Middle frontal gyrus (tissue), 1 donor: ENCODE measurements around the gene MAGEB1.

Experiments used
- DNase-seq: peaks from one replicate; pipeline ENCODE4 v3.0.0-alpha.2; 2015; ENCODE audit warnings: low spot score; ENCODE audit errors: extremely low spot score

Gene MAGEB1

GRCh38 chrX:30246769-30247489 is at the start of gene MAGEB1:
Gene MAGEB1, plus strand, starts transcription at chrX:30247146. Its CDS starts 3,348 bp downstream, at chrX:30250494.
- no peak for DNase-seq

- DNase-seq = no peak
These were observed 34.8 kb upstream of the MAGEB1 start for GRCh38 chrX:30212172-30212571.

GRCh38 chrX:30215357-30215843 is 31.5 kb upstream of the MAGEB1 start, which contains the start of gene MAGEB2:
Gene MAGEB2, plus strand, starts transcription at chrX:30215563. Its CDS starts 3,018 bp downstream, at chrX:30218581.
- no peak for DNase-seq

GRCh38 chrX:30217465-30217864 is 29.5 kb upstream of the MAGEB1 start:
- DNase-seq = no peak

GRCh38 chrX:30219372-30219771 is 27.6 kb upstream of the MAGEB1 start:
- no peak for DNase-seq

GRCh38 chrX:30220661-30221060 is 26.3 kb upstream of the MAGEB1 start:
- DNase-seq = no peak

- no peak for DNase-seq
These were observed 22.4 kb upstream of the MAGEB1 start for GRCh38 chrX:30224536-30224935.

GRCh38 chrX:30228526-30228925 is 18.4 kb upstream of the MAGEB1 start:
- DNase-seq = no peak

GRCh38 chrX:30230395-30230794 is 16.6 kb upstream of the MAGEB1 start, which contains the start of gene MAGEB3:
Gene MAGEB3, plus strand, starts transcription at chrX:30230657. Its CDS starts 5,268 bp downstream, at chrX:30235925.
- no peak for DNase-seq

- DNase-seq = no peak
These were observed 5.1 kb upstream of the MAGEB1 start, which contains the start of gene MAGEB4 for GRCh38 chrX:30241724-30242415. Gene MAGEB4, plus strand, starts transcription at chrX:30242000. Its CDS starts 136 bp downstream, at chrX:30242136.

- DNase-seq = no peak
These were observed 1.9 kb downstream of the MAGEB1 start for GRCh38 chrX:30248854-30249253.

GRCh38 chrX:30253257-30253656 is 6.3 kb downstream of the MAGEB1 start:
- no peak for DNase-seq

- no peak for DNase-seq
These were observed 13.0 kb downstream of the MAGEB1 start for GRCh38 chrX:30259927-30260326.

GRCh38 chrX:30261012-30261411 is 14.1 kb downstream of the MAGEB1 start:
- no peak for DNase-seq

GRCh38 chrX:30262763-30263162 is 15.8 kb downstream of the MAGEB1 start:
- DNase-seq = no peak

GRCh38 chrX:30270639-30271038 is 23.7 kb downstream of the MAGEB1 start:
- DNase-seq = no peak

- DNase-seq = no peak
These were observed 28.6 kb downstream of the MAGEB1 start for GRCh38 chrX:30275498-30275897.

- no peak for DNase-seq
These were observed 31.4 kb downstream of the MAGEB1 start for GRCh38 chrX:30278365-30278764.

- no peak for DNase-seq
These were observed 33.5 kb downstream of the MAGEB1 start for GRCh38 chrX:30280428-30280827.

GRCh38 chrX:30282527-30282926 is 35.6 kb downstream of the MAGEB1 start:
- DNase-seq = no peak

- DNase-seq = no peak
These were observed 36.7 kb downstream of the MAGEB1 start for GRCh38 chrX:30283456-30284200.
